ENCODE results near the gene RSPO1.

DNA sequence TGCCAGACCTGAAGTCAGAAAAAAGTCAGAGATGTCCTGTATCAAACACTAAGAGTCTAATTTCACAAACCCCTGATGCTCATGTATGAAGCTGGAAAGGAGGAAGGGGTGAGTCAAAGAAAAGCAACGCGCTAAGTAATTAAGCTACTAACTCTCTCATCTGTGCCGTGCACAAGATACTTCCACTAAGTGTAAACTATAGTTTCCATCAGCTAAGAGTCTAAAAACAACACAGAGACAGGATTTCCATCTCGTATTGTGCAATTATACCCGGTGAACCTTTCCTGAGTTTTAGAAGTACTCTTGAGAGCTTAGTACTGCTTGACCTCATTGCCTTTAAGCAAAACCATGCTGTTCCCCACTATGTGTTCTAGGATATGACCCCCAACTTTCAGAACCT is 59.0 kb downstream of the RSPO1 start:
- TF ChIP-seq YY1 (IDR thresholded peaks at IDR 0.05; ENCODE audit: low read depth), result no peak
- no peak for TF ChIP-seq TEAD4 (IDR thresholded peaks at IDR 0.05)
- TF ChIP-seq, protein P1, sequence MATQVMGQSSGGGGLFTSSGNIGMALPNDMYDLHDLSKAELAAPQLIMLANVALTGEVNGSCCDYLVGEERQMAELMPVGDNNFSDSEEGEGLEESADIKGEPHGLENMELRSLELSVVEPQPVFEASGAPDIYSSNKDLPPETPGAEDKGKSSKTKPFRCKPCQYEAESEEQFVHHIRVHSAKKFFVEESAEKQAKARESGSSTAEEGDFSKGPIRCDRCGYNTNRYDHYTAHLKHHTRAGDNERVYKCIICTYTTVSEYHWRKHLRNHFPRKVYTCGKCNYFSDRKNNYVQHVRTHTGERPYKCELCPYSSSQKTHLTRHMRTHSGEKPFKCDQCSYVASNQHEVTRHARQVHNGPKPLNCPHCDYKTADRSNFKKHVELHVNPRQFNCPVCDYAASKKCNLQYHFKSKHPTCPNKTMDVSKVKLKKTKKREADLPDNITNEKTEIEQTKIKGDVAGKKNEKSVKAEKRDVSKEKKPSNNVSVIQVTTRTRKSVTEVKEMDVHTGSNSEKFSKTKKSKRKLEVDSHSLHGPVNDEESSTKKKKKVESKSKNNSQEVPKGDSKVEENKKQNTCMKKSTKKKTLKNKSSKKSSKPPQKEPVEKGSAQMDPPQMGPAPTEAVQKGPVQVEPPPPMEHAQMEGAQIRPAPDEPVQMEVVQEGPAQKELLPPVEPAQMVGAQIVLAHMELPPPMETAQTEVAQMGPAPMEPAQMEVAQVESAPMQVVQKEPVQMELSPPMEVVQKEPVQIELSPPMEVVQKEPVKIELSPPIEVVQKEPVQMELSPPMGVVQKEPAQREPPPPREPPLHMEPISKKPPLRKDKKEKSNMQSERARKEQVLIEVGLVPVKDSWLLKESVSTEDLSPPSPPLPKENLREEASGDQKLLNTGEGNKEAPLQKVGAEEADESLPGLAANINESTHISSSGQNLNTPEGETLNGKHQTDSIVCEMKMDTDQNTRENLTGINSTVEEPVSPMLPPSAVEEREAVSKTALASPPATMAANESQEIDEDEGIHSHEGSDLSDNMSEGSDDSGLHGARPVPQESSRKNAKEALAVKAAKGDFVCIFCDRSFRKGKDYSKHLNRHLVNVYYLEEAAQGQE (IDR thresholded peaks at IDR 0.05; ENCODE audit: low read depth), result no peak
- no peak for TF ChIP-seq TAF1 (IDR thresholded peaks at IDR 0.05; ENCODE audit: low read depth)
- TF ChIP-seq RAD21 (IDR thresholded peaks at IDR 0.05; ENCODE audit: low read depth), result no peak
- no peak for TF ChIP-seq NFIC (IDR thresholded peaks at IDR 0.05)
- no peak for TF ChIP-seq CEBPB (IDR thresholded peaks at IDR 0.05)
- TF ChIP-seq FOXM1 (IDR thresholded peaks at IDR 0.05; ENCODE audit: borderline replicate concordance, low read depth), result no peak
- TF ChIP-seq EP300 (IDR thresholded peaks at IDR 0.05; ENCODE audit: borderline replicate concordance), result no peak
- TF ChIP-seq TCF12 (IDR thresholded peaks at IDR 0.05; ENCODE audit: low read depth), result no peak
- TF ChIP-seq, protein P2, sequence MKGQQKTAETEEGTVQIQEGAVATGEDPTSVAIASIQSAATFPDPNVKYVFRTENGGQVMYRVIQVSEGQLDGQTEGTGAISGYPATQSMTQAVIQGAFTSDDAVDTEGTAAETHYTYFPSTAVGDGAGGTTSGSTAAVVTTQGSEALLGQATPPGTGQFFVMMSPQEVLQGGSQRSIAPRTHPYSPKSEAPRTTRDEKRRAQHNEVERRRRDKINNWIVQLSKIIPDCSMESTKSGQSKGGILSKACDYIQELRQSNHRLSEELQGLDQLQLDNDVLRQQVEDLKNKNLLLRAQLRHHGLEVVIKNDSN (IDR thresholded peaks at IDR 0.05), result no peak
- TF ChIP-seq, protein P3, sequence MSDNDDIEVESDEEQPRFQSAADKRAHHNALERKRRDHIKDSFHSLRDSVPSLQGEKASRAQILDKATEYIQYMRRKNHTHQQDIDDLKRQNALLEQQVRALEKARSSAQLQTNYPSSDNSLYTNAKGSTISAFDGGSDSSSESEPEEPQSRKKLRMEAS (IDR thresholded peaks at IDR 0.05), result no peak
- no peak for TF ChIP-seq ZBTB7A (IDR thresholded peaks at IDR 0.05; ENCODE audit: low read depth)

All from Ishikawa (cell line).